Measurements from ENCODE around the gene BANP.

DNA sequence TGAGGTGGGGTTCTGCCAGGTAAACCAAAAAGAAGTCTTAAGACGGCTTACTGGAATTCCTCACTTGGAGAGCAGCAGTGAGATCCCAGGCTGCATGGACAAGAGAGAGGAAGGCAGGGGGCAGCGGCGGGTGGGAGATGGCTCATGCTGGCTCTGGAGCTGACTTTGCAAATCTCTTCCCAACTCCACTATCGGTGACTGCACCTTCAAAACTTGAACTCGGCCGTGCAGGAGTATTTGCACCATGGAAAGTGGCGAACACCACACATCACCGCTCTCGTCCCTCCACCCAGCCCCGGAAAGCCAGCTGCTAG lies 31.6 kb upstream of the BANP start:
- TF ChIP-seq, protein P1, sequence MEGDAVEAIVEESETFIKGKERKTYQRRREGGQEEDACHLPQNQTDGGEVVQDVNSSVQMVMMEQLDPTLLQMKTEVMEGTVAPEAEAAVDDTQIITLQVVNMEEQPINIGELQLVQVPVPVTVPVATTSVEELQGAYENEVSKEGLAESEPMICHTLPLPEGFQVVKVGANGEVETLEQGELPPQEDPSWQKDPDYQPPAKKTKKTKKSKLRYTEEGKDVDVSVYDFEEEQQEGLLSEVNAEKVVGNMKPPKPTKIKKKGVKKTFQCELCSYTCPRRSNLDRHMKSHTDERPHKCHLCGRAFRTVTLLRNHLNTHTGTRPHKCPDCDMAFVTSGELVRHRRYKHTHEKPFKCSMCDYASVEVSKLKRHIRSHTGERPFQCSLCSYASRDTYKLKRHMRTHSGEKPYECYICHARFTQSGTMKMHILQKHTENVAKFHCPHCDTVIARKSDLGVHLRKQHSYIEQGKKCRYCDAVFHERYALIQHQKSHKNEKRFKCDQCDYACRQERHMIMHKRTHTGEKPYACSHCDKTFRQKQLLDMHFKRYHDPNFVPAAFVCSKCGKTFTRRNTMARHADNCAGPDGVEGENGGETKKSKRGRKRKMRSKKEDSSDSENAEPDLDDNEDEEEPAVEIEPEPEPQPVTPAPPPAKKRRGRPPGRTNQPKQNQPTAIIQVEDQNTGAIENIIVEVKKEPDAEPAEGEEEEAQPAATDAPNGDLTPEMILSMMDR (conservative IDR thresholded peaks at IDR 0.05) = no peak
- no peak for TF ChIP-seq ZFX (IDR thresholded peaks at IDR 0.05)

Measured in C4-2B (cell line).